ENCODE results near the gene FOXN4. TPM values are rescaled to one million over a fixed set of nuclear protein-coding genes. Genes with fewer than 3 reads are reported as not detected.

Gene FOXN4
- total and polyA plus RNA-seq, 2 of the 13 experiments (the other 11 are each of a cell fraction or from before 2014, with no cell fraction given) = 0.11 TPM; not detected in 1

GRCh38 chr12:109228664-109229063 lies 80.4 kb downstream of the FOXN4 start:
- no peak for FAIRE-seq
- Histone ChIP-seq H3K4me3 (replicated peaks in 1 of 3; ENCODE audit: insufficient read depth in 1 of 3, low read depth in 2 of 3, low read length in 3 of 3) (no peak overlapping the region), H3K27me3 (ENCODE audit: control insufficient read depth in 1 of 2, insufficient read depth in 2 of 2, low read length in 2 of 2) (no peaks in the 10 kb centered on the region), H3K36me3 (replicated peaks in 1 of 2; ENCODE audit: control insufficient read depth in 1 of 2, insufficient read depth in 2 of 2, low read length in 2 of 2) (peaks cover 1 to 26% of the 10 kb centered on the region in 2 experiments; a peak in 3 of 5 replicates), H3K4me1 (ENCODE audit: insufficient read depth, low read length) (peaks cover 12% of the 10 kb centered on the region), H3K79me2 (ENCODE audit: insufficient read depth, low read length) (no peaks in the 10 kb centered on the region), H3K9me3 (ENCODE audit: low read length) (no peaks in the 10 kb centered on the region), H2AFZ (ENCODE audit: low read length) (no peak overlapping the region), H3K9ac (ENCODE audit: insufficient read depth, low read depth, low read length) (no peak overlapping the region), H3K4me2 (ENCODE audit: low read depth, low read length) (no peak overlapping the region), H3K27ac (ENCODE audit: extremely low read length, insufficient read depth, low read length) (no peak overlapping the region), H4K20me1 (ENCODE audit: insufficient read depth, low read length) (no peaks in the 10 kb centered on the region)
- POLR2A ChIA-PET = no interaction called here
- no peak for ATAC-seq
- DNase-seq (ENCODE audit: low spot score) = no peak
- CTCF ChIA-PET (ENCODE audit: low intra/inter-chr PET ratio, low total read pairs) = no interaction called here
- intact Hi-C loops (cut with micrococcal nuclease; ENCODE audit: unreplicated experiment) (no loop called here), in situ Hi-C loops (cut with HindIII; ENCODE audit: extremely low pct_ligation_motif_present, low pct_unique_long_range_greater_than_20kb) (no loop called here)
- 100% methylated on average over 4 of the region's 4 CpGs for WGBS (ENCODE audit: low lambda C conversion rate)
- no peak for TF ChIP-seq PLRG1 (conservative IDR thresholded peaks at IDR 0.05)
- BruUV-seq (replicated peaks) = no TSS peak

Other genes with a start within 250 kb of the FOXN4 start
- 40.5 and 46.7 TPM in 2 replicates for gene ALKBH2, start 215.8 kb downstream of the FOXN4 start, total RNA-seq (2016; rRNA removed; fragmentation: Illumina TruSeq; extraction: Trizol)
- gene ALKBH2, start 215.8 kb downstream of the FOXN4 start, polyA plus RNA-seq (2011; rRNA removed) = 19.2 and 21.0 TPM in 2 replicates
- 114 and 144 TPM in 2 replicates for gene UNG, start 211.7 kb downstream of the FOXN4 start, total RNA-seq (2016; rRNA removed; fragmentation: Illumina TruSeq; extraction: Trizol)
- gene UNG, start 211.7 kb downstream of the FOXN4 start, polyA plus RNA-seq (2011; rRNA removed) = 20.5 and 23.3 TPM in 2 replicates
- 6.0 and 8.6 TPM in 2 replicates for gene ACACB, start 192.7 kb downstream of the FOXN4 start, total RNA-seq (2016; rRNA removed; fragmentation: Illumina TruSeq; extraction: Trizol)
- 6.2 and 6.4 TPM in 2 replicates for gene ACACB, start 192.7 kb downstream of the FOXN4 start, polyA plus RNA-seq (2011; rRNA removed)
- not detected in 2 replicates for gene MYO1H, start 38.6 kb upstream of the FOXN4 start, total RNA-seq (2016; rRNA removed; fragmentation: Illumina TruSeq; extraction: Trizol)
- not detected in 2 replicates for gene MYO1H, start 38.6 kb upstream of the FOXN4 start, polyA plus RNA-seq (2011; rRNA removed)
- gene KCTD10, start 168.0 kb upstream of the FOXN4 start, total RNA-seq (2016; rRNA removed; fragmentation: Illumina TruSeq; extraction: Trizol) = 6.9 and 12.5 TPM in 2 replicates
- gene KCTD10, start 168.0 kb upstream of the FOXN4 start, polyA plus RNA-seq (2011; rRNA removed) = 25.4 and 30.2 TPM in 2 replicates
- gene UBE3B, start 168.3 kb upstream of the FOXN4 start, total RNA-seq (2016; rRNA removed; fragmentation: Illumina TruSeq; extraction: Trizol) = 25.3 and 31.5 TPM in 2 replicates
- 22.7 and 26.0 TPM in 2 replicates for gene UBE3B, start 168.3 kb upstream of the FOXN4 start, polyA plus RNA-seq (2011; rRNA removed)